HG03342 (cell line): ENCODE measurements around the gene CARD19.

ENCODE experiments used
- ATAC-seq: cut with Tn5 transposase; IDR thresholded peaks from one replicate; pipeline ENCODE4 v1.9.1; 2021; ENCODE audit warnings: mild to moderate bottlenecking, moderate library complexity; ENCODE audit not compliant: unreplicated experiment

Gene CARD19, protein sequence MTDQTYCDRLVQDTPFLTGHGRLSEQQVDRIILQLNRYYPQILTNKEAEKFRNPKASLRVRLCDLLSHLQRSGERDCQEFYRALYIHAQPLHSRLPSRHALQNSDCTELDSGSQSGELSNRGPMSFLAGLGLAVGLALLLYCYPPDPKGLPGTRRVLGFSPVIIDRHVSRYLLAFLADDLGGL

DNA sequence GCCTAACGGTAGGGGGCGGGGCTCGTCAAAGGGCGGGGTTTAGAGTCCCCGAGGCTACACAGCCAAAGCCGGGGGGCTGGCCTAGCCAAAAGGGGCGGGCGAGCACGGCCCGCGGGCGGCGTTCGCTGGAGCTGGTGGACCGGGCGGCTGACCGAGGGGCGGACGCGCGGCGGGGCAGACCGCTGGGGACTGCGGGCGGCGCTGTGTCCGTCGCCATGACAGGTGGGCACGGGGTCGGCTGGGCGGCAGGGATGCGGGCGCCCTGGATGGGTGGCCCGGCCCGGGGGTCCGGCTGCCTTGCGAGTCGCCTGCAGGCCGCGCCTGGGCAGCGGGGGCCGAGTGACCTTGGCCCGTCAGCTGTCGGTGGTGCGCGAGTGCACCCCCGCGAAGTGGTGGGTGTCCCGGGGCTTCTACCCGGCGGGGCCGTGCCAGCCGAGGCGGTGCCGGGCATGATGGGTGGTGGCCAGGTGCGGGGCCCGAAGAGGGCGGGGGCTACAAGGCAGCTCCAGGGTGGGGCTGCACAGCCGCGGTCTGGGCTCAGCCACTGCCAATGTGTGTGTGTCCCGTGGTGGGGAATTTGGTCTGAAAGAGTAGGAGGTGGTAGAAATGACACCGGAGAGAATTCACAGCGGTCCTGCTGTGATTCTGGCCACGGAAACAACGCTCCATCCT is at the start of gene CARD19:
TSS of gene CARD19 (plus strand) at position 87 of the 672 bp plus-strand sequence. CDS start at position 216, 129 bp downstream.
- no peak for ATAC-seq

DNA sequence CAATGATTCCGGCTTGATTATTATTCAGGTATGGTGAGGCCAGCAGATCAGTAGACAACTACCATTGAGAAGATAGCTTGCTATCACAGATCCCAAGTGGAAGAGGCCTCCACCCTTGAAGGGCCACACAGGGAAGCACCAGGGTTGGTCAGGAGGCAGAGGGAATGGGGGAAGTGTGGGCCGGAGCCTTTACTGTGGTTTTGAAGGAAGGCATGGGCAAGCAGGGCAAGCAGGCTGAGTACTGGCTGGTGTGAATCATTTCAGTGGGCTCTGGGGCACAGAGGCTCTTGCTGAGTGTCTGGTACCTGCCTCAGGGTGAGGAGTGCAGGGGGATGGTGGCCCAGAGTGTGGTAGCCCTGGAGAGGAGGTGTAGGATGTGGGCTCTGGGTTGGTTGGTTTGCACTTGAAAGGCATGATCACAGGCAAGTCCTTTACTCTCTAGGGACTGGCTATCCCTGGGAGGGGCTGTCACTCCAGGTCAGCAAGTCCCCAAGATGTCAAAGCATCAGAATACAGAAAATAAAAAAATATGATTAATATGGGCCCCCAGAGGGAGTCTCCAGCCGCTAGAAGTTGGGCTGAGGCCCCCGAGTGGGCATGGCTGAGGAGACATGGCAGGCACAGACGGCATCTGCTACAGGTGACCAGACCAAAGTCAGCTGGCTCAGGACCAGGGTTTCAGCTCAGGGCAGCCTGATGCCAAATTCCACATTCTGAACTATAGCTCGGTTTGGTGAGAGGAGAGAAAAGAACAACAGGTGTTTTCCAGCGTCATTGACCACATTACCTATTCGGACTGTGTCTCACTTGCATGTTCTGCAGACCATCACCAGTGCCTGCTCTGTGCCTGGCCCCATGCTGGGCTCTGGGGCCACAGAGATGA is 47.2 kb upstream of the CARD19 start:
- ATAC-seq, result no peak

DNA sequence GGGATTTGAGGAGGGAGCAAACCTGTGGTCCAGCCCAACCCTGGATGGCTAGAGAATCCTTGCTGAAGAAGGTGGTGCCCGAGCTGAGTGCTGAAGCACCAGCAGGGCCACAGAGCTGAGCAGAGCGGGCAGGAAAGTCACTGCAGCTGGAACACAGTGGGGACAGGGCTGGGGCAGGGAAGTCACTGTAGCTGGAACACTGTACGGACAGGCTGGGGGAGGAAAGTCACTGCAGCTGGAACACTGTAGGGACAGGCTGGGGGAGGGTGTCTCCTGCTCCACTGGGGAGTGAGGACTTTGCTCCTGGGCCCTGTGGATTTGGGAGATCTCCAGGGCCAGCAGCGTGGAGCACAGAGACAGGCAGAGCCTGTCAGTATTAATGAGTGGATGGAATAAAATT is 46.5 kb upstream of the CARD19 start:
- ATAC-seq, result no peak

DNA sequence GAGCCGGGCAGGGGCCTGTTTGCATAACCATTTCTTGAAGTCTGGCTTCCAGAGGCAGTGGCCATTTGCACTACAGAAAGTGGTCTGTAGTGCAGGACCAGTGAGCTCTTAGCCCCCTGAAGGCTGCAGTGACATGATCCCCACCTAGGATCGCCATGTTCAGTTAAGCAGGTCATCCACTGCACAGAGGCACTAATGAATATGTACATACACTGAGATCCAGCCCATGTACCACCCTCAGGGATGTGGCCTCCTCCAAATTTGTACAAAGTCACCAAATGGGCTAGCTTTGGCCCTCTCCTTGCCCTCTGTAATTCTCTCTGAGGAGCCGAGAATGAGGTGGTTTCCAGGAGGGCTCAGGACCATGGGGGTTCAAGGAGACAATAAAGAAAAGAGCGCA is 45.8 kb upstream of the CARD19 start:
- no peak for ATAC-seq

DNA sequence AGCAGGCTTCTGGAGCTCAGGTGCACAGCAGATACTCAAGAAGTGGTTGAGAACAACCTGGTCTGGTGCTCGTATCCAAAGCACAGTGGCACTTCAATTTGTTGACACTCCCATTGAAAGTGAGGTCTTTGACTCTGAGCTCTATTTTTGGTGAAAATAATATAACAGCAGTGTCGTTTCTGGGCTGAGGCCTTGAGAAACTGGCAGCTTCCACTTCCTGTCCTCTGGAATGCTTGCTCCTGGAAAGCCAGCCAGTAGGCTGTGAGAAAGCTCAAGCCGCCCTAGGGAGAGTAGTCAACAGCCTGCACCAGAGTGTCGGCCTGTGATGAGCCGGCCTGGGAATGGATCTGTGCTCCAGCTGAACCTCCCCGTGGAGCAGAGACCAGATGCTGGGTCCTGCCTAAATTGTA is 44.3 kb upstream of the CARD19 start:
- no peak for ATAC-seq

DNA sequence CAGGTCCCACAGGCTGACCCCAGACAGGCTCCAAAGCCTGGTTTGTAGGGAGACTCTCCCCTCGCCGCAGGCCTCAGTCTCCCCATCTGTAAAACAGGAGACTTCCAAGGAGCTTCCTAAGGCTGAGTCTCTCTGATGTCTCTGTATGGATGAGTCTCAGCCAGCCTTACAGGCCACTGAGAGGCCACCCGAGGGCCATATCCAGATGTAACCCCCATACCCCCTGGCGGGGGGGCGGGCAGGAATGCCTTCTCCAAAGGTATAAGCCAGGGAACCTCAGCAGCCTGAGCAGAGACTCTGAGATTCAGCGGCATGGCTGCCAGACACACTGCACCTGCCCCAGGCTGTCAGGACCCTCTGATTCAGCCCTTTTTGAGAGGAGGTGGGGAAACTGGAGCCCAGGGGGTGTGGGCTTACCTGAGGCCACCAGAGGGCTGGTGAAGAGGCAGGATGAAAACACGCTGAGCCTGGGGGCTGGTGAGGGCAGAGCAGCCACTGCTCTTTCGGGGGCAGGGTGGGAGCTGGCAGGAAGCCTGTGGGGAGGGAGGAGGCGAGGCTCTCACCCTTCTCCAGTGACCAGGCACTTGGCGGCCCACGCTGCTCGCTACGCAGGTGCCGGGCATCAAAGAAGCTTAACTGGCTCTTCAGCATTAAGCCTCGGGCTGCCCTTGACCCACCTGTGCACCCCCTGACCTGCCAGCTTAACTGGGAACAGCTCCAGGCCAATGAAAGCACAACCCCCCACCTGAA is 43.1 kb upstream of the CARD19 start:
- ATAC-seq, result no peak

DNA sequence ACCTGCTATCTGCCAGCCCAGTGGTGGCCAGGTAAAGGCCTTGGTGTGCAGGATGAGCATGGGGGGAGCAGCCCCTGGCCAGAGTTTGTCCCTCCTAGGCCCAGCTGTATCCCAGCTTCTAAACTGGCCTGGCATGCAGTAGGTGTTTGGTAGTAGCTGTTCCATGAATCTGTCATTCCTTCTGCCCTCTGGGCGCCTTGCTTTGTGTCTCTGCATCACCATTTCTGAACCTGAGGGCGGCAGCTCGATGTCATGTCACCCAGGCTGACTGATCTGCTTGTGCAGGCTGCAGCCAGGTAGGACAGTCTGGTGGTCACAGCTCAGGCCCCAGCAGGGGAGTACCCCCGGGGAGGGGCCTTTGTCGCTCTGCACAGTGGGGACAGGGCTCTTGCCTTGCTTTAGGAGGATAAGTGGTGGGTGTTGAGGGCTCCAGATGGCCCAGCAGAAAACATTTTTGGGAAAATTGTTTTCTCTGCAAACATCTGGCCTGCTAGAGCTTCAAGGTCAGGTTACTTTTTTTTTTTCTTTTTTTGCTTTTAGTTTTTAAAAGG is 42.2 kb upstream of the CARD19 start:
- ATAC-seq, result no peak

DNA sequence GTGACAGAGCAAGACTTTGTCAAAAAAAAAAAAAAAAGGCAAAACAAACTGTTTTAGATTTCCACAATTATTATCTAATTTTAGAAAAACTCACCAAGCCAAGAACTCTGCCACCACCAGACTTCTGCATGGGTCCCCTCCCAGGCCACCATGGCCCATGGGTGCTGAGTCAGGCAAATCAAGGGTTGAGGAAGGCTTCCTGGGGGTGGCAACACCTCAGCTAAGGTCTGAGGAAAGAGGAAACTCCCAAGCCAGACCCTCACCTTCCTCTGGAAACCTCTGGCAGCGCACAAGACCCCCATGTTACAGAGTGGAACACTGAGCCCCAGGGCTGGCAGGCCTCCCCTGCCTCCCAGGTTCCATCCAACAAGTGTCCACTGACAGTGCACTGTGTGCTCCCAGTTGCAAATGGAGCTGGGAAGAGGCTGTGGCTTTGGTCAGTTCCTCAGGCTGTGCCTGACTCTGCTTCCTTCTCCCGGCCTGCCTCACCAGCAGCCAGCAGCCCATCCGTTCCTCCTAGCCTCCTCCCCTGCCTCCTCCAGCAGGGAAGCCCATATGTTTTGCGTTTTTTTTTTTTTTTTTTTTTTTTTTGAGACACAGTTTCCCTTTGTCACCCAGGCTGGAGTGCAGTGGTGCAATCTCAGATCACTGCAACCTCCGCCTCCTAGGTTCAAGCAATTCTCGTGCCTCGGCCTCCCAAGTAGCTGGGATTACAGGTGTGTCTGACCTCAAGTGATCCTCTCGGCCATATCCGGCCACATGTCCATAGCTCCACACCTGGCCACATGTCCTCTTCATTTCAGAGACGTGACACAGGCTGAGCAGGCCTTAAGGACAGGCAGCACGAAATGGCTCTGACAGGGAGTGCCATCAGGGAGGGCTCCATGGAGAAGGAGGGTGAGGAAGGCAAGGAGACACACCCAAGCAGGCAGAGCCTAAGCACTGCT is 41.0 kb upstream of the CARD19 start:
- no peak for ATAC-seq

DNA sequence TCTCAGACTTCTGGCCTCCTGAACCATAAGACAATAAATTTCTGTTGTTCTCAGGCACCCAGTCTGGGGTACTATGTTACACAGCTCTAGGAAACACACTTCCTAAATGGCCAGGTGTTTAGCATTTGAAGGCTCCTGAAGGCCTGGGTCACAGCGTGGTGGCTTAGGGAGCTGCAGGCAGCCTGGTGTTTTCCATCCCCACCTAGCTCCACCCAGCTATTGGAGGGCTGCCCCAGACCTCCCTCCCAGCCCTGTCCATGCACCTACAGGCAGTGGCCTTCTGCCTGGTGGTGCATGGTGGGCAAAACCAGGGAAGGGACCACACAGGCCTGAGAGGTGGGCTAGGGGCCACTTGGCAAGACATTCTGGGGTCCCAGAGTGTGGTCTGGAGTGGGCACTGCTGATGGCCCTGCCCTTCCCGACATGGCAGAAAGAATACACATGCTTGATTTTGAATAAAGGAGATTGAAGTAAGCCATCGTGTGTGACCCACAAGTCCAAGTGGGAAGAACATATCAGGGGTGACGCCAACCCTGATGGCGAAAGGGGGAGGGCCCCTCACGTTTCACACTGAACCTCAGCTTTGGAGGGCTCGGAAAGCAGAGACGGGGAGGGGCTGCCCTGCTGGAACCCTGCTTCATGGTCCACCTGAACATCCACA is 38.8 kb upstream of the CARD19 start:
- ATAC-seq, result no peak

DNA sequence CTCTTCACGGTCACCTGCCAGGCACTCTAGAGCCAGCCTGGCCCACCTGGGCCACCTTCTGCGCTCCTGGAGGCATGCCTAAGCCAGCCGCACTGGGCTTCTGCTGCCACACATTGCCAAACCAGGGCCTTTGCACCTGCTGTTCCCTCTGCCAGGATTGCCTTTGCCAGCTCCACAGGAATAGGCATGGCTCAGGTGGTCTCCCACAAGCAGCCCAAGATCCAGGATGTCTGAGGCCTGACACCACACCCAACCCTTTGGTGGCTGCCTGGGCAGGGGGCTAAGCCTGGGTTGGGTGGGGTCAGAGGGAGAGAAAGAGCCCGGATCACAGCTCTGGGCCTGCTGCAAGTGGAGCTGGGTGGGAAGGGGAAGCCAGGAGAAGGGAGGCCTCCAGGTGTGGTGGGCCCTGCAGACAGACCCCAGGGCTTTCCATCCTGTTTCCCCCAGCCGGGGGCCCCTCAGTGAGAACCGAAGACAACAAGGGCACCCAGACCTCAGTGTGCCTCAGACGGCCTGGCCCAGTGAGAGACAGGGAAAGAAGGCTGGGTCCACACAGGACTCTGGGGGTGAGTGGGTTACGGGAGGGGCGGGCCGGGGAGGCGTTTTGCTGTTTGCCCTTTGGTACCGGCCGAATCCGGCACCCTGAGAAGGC is 38.2 kb upstream of the CARD19 start:
- ATAC-seq, result peak; percentile 21

DNA sequence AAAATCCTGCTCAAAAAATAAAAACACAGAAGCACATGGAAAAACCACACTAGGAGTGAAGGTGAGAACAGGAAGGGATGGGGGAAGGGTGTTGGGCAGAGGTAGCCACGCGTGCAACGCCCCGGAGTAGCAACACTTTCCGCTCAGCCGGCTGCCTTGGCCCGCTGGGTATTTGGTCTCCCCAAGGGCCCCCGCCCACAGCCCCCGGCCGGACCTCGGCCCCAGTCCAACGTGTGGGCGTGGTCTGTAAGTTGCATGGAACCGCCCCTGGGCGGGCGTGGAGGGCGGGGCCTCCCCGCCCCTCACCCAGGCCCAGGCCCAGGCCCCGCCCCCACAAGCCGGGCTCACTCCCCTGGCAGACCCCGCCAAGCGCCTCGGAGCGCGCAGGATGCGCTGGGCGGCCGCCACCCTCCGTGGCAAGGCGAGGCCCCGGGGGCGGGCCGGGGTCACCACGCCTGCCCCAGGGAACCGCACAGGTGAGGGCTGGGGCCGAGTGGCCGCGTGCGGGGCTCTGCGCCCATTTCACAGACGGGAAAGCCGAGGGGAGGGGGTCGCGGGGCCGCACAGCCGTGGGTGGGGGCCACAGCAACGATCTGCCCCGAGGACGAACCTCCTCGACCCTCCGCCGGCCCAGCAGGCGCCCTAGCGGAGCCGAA is 37.5 kb upstream of the CARD19 start, which contains the start of gene SUSD3:
TSS of gene SUSD3 (plus strand) at position 347 of the 656 bp plus-strand sequence. CDS start at position 389, 42 bp downstream.
- ATAC-seq, result peak; percentile 51

DNA sequence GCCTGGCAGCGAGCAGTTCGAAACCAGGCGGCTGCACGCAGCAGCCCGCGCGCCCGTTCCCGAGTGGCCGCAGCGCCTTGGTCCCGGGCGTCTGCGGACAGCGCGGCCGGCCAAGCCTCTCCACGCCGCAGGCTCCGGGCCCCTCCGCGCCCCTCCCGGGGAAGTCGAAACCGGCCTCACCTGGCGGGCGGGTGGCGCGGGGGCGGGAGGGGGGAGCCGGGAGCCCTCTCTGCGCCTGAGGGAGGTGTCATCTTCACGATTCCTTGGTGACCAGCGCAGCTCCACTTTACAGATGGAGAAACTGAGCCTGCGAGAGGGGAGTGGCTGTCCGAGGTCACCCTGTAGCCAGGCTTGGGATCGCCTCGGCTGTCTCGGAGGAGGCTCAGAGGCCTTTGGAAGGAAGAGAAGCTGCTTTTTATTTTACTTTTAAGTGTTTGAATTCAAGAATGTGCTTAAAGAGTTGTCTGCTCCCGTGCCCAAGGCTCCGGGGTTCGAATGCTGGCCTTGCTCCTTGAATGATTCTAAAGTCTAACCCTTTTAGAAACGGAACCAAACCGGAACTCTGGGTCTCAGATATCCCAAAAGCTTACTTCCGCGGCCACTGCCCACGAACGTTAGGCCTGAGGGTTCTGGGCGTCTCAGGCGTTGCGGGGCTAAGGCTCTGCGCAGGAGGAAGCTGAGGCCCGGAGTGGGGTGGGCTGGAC is 36.9 kb upstream of the CARD19 start:
- peak; percentile 13 for ATAC-seq

DNA sequence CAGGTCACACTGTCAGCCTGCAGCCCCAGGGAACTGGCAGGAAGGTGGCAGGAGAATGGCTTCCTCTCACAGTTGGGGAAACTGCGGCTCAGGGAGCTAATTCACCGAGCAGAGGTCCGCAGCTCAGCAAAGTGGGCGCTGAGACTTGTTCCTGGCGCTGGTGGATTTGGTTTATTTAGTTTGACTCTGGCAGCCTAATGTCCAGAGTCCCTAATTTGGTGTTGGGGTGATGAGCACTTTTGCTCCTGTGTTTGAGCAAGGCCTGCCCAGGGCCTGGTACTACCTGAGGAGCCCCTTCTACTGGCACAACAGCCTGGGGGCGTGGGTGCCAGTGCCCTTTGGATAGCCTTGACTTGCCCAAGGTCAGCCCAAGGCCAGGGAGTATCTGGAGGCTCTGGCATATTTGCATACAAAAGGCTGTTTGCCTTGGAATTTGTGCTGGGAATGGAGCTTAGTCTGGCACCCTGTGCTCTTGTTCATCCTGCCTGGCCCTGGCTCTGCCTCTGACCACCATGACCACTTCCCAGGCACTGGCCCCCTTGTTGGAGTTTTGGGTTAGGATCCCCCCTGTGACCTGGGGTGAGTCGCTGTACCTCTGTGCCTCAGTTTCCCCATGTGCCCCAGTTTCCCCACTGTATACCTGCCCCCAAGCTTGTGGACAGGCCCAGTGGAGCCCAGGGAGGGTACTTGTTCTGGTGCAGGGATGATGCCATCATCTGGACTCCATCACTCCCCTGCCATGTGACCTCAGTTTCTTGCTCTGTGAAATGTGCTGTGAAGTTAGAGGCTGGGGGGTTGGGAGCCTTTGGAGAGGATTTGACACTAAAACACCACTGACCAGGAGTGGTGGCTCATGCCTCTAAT is 36.1 kb upstream of the CARD19 start:
- no peak for ATAC-seq

DNA sequence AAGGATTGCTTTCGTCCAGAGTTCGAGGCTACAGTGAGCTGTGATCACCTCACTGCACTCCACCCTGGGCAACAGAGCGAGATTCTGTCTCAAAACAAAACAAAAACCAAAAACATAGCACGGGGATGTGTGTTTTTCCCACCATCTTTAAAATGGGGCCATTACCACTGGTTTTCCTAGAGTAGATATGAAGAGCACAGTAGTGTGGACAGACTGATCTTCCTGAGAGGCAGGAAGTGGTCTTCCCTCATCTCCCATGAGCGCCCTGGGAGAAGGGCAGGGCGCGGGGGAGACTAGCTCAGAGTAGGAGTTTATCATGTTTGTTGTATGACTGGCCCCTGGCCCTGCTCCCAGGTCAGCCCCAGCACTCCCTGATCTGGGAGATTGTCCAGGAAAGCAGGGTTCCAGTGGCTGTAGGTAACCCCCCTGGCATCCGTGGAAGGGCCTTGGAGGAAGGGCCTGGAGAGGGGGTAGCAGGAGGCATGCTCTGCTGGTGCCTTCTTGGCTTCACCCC is 35.2 kb upstream of the CARD19 start:
- ATAC-seq, result no peak

DNA sequence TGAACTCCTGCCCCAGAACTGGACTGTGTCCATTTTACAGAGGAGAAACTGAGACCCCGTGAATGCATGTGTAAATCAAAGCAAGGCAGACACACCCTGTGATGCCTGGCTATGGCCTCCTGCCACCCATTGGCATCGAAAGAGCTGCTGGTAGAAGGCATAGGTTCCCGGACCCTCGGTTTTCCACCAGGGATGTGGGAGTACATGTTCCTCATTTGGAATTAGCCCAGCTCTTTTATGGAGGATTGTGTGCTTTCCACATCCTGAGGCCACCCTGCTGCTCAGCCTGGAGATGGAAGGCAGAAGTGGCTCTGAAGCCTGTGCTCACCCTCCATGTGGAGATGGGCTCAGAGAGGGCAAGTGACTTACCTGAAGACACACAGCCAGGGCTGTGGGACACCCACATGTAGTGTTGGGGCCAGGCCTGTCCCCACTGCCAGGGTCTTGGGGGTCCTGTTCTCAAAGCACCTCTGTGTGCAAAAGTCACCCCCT is 34.7 kb upstream of the CARD19 start:
- ATAC-seq, result no peak
